Measurements from ENCODE around the gene GLIPR2.
"Not testable (repeated sequence)": the region's sequence is repeated elsewhere in the genome, so short reads cannot be mapped to it uniquely, and the experiment has no call there.

GLIPR2 gene

DNA sequence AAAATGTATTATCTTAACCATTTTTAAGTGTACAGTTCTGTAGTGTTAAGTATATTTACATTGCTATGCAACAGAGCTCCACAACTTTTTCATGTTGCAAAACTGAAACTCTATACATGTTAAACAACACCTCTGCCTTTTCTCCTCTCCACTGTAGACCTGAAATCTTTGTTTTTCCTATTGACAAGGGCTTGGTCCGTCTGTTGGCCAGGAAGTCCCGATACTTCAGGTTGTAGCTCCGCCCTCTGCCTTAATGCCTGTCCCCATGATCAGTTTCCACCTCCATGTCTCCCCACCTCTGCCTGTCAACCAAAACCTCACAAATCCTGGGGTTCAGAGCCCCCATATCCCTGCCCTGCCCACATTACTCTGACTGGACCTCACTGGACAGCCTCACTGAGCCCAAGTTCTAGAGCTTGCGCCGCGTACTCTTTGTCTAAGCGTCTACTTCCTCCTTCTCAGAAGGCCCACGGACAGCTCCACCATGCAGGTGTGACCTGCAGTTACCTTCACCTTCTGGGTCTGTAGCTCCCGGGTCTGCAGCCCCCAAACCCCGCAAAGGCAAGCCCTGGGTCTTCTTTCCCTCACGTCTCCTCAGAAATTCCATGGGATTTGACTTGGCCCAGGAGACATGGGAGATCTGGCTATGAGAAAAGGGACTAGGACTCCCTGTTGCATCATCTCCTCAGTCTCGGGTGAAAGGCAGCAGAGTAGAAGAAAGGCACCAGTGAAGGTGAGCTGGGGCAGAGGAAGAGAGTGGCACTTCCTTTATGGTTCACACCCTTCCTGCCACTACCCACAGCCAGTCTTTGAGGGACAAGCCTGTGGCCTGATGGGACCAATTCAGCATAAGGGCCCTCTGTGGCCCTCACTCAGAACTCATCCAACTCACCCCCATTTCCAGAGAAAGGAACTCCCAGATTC, 8.0 kb downstream of the GLIPR2 start:
- no peak for DNase-seq (ENCODE audit: low read depth, low spot score)

DNA sequence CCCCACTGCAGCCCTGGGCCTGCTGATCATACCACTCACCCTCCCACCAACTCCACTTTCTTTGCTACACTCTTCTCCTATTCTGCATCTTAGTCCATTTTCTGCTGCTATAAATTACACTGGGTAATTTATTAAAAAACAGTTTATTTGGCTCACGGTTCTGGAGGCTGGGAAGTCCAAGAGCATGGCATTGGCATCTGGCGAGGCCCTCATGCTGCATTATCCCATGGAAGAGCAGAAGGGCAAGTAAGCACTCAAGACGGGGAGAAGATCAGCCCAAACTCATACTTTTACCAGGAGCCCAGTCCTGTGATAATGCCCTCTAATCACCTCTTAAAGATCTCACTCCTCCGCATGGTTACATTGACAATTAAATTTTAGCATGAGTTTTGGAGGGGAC, 9.4 kb downstream of the GLIPR2 start:
- DNase-seq (ENCODE audit: low read depth, low spot score): no peak

DNA sequence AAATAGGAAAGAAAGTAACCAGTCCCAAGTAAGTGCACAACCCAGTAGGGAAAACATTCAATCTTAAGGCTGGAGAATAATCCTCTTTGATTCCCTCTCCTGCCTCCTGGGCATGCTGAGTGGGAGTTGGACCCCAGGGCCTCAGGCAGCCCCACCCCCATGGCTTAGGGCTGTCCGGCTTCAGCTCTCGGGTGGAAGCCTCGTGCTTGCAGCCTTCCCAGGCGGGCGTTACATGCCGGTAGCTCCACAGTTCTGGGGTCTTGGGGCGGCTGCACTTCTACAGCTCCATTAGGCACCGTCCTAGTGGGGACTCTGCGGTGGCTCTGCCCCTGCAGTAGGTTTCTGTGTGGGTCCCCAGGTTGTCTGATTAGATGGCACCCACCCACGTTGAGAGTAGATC, 10.1 kb downstream of the GLIPR2 start:
- DNase-seq (ENCODE audit: low read depth, low spot score): no peak

DNA sequence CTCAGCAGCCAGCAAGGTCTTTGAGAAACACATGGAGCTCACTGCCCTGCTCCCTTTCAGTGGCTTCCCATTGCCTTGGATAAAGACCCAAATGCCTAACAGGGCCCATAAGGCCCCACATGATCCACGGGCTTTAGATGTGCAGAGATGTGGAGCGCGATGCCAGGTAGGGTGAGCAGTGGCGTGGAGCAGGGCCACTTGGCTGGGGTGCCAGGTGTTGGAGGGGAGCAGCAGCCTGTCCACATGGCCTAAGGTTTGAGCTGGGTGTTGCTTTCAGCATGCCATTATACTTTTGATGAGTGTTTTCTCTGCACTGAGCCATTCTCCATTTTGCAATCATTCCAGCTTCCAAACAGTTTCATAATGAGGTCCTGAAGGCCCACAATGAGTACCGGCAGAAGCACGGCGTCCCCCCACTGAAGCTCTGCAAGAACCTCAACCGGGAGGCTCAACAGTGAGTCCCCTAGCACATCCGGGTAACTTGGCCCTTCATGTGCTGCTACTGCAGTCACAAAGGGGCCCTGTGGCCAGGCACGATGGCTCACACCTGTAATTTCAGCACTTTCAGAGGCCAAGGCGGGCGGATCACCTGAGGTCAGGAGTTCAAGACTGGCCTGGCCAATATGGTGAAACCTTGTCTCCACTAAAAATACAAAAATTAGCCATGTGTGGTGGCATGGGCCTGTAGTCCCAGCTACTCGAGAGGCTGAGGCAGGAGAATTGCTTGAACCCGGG, 11.1 kb downstream of the GLIPR2 start:
- DNase-seq (ENCODE audit: low read depth, low spot score): no peak

DNA sequence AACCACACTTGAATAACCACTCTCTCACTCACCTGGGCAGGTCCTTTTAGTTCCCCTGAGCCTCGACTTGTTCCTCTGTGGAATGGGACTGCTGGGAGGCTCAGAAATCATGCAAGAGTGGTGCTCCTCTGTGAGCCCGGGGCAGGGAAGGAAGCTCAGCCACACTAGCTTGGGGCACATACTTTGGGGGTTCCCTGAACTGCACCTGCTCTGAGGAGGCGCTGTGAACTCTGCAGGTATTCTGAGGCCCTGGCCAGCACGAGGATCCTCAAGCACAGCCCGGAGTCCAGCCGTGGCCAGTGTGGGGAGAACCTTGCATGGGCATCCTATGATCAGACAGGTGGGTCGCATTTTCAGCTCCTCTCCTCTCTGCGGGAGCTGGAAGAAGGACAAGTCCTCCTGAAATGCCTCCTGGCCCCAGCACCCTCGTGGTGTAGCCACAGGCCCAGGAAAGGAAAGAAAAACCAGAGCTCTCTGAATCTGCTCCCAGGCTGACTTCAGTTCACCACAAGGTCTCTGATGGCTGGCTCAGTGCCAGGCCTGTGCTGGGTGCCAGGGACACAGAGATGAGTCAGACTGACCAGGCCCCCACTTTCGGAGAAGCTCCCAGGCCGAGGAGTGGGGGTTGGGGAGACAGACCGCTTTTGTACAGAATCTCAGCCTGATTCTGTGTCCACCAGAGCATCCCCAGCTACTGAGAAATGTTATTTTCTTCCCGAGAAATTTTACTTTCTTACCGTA, 11.9 kb downstream of the GLIPR2 start:
- no peak for DNase-seq (ENCODE audit: low read depth, low spot score)

DNA sequence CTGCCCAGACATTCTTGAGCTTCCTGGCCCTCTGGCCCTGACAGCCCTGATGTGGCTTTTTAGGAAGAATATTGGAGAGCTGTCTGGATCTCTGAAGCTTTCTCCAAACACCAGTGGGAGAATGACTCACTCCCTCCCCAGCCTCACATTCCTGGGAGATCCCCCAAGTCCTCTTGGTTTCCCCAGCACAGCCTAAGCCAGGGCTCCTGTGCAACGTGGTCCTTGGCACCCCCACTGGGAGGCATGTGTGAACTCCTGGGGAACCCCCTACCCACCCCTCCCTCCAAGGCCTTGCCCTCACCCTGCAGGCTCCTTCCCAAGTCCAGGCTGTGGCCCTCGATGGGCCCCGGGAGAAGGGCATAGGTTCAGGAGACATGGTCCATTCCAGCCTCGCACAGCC, 12.7 kb downstream of the GLIPR2 start:
- DNase-seq (ENCODE audit: low read depth, low spot score): no peak

DNA sequence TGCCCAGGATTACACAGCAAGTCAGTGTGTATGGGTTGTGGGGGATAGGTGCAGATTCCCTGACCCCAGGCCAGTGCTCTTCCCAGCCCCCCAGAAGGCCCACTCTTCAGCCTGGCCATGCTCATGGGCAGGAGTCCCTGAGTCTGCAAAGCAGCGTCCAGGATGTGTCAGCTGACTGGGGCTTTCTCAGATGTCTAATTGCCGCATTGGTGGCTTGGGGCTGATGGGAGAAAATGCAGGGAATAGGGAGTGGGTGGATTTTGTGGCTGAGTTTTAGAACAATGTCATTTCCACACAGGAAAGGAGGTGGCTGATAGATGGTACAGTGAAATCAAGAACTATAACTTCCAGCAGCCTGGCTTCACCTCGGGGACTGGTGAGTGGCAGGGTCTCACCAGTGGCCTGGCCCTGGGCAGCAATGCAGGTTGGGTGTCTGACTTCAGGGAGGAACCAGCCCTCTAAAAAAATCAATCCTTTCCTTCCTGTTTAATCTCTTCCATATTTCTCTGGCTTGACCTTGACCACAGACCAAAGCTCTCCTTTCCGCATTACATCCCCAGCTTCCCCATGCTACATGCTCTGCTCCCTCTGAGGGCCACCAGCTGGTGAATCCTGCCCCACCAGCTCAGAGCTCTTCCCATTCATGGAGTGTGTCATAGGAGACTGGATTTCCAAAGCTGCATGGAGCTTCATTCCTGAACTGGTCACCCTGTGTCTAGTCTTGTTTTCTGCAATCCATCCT, 14.2 kb downstream of the GLIPR2 start:
- no peak for DNase-seq (ENCODE audit: low read depth, low spot score)

DNA sequence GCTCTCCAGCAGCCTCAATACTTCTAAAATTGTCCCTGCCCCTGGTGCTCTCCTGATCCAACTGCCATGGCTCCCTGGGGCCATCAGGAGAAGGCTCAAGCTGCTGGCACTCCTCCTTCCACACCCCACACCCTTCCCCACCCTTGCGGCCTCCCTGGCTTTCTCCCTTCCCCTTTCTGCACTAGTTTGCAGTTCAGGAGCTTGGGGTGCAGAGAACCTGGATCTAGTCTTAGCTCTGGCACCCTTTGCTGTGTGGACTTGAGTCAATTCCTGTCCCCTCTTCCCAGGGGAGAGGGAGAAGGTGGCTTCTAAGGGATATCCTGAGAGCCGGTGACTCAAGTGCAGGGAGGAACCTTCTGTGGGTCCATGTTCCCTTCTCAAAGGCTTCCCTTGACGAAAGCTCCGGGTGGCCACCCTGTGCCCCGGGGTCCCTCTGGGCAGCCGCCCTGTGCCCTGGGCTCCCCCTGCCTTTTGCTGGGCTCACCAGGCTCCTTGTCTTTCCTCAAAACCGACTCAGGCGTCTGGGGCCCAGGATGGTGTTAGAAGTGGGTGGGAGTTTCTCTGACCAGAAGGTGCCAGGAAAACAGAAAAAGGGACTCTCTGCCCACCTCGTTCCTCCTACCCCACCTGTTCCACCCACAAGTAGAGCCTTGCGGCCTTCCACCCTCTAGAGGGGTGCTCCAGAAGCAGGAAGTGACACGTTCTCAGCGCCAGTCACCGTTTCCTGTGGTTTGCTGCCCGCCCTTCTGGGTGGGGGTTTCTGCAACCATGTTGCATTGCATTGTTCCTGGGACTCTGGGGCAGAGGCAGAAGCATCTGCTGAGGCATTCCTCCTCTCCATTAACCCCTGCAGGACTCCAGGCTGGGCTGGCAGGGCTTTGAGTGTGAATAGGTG, 15.0 kb downstream of the GLIPR2 start:
- DNase-seq (ENCODE audit: low read depth, low spot score): no peak

DNA sequence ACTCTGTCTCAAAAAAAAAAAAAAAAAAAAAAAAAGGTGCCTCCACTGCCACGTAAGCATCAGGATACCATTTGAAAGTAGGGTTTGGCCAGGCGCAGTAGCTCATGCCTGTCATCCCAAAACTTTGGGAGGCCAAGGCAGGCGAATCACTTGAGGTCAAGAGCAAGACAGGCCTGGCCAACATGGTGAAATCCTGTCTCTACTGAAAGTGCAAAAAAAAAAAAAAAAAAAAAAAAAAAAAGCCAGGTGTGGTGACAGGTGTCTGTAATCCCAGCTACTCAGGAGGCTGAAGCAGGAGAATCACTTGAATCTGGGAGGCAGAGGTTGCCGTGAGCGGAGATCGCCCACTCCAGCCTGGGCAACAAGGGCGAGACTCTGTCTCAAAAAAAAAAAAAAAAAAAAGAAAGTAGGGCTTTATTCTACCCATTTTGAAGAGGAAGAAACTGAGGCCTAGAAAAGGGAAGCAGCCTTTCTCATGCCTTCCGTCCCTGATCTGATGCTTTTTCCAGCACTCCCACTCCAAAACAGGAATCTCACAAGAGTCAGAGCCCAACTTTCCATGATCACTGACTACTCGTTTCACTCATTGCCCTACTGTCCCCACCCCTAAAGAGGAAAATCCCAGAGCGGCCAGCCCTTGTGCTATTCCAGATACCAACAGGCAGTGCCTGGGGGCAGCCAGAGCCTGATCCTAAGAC, 16.4 kb downstream of the GLIPR2 start:
- no peak for DNase-seq (ENCODE audit: low read depth, low spot score)

DNA sequence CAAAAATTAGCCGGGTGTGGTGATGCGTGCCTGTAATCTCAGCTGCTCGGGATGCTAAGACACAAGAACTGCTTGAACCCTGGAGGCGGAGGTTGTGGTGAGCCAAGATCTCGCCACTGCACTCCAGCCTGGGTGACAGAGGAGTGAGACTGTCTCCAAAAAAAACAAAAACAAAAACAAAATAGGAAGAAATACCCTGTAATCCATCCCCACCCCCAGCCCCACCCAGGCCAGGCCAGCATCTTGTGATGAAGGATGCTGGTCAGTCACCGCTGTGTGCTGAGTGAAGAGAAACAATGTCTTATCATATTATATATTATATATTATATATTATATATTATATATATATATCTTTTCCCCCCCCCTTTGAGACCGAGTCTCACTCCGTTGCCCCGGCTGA, 17.2 kb downstream of the GLIPR2 start:
- no peak for DNase-seq (ENCODE audit: low read depth, low spot score)

DNA sequence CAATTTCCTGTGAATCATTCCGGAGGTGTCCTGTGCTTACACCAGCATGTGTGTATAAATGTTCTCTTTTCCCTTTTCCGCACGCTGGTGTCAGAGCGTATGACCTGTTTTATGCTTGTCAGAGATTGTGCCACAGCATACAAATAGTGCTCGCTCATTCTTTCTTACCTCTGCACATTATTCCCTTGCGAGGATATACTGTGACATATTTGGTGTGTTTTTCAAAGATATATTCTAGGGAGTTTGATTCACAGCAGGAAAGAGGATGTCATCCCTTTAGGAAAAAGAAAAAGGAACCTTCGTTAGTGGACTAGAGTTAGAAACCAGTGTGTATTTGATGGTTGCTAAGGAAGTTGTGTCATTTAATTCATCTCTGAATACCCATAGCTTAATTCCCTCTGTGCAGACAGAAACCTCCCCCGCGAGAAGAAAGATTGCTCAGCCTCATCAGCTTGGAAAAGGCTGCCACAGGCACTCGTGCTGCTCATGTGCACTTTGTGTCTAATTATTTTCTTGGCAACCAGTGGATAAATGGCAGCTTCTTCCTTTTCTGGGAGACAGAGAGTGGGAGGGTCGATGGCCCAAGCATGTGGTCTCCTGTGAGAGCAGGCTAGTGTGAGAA, 17.9 kb downstream of the GLIPR2 start:
- DNase-seq (ENCODE audit: low read depth, low spot score): no peak

DNA sequence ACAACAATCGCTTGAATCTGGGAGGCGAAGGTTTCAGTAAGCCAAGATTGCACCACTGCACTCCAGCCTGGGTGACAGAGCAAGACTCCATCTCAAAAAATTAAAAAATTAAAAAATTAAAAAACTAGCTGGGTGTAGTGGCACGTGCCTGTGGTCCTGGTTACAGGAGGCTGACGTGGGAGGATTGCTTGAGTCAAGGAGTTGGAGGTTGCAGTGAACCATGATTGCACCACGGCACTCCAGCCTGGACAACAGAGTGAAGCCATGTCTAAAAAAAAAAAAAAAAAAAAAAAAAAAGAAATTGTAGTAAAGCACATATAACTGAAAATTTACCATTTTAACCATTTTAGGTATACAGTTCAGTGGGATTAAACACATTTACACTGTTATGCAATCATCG, 19.6 kb downstream of the GLIPR2 start:
- DNase-seq (ENCODE audit: low read depth, low spot score): no peak

DNA sequence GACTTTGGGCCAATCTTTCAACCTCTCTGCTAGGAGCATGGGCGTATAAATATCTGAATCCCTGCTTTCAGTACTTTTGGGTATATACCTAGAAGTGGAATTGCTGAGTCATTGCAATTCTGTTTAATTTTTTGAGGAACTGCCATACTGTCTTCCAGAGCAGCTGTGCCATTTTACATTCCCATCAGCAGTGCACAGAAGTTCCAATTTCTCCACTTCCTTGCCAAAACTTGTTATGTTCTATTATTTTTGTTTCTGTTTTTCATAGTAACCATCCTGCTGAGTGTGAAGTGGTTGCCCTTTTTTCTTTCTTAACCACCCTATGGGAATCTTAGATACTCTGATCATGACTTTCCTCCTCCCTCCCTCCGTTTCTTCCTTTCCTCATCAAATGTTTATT, 21.6 kb downstream of the GLIPR2 start:
- DNase-seq (ENCODE audit: low read depth, low spot score): no peak

DNA sequence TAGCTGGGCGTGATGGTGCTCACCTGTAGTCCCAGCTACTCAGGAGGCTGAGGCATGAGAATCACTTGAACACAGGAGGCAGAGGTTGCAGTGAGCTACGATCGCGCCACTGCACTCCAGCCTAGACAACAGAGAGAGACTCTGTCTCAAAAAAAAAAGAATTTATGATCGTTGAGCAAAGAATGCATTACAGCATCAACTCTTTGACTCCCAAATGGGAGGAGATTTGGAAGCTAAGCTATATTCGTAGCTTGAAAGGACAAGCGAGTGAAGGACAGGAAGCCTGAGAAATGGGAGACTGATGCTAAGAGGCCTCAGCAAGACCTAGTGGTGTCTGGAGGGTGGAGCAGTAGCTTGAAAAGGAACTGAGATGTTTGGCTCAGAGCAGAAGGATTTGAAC, 22.4 kb downstream of the GLIPR2 start:
- DNase-seq (ENCODE audit: low read depth, low spot score): no peak

DNA sequence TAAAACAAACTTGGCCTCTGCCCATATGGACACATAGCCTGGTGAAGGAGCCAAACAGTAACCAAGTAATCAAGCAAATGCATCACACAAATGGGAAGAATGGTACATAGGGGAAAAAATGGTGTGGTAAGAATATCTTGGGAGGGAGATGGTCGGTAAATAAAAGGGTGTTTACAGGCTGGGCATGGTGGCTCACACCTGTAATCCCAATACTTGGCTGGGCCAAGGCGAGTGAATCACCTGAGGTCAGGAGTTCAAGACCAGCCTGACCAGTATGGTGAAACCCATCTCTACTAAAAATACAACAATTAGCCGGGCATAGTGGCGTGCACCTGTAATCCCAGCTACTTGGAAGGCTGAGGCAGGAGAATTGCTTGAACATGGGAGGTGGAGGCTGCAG, 23.0 kb downstream of the GLIPR2 start:
- not testable (repeated sequence) for DNase-seq (ENCODE audit: low read depth, low spot score)

DNA sequence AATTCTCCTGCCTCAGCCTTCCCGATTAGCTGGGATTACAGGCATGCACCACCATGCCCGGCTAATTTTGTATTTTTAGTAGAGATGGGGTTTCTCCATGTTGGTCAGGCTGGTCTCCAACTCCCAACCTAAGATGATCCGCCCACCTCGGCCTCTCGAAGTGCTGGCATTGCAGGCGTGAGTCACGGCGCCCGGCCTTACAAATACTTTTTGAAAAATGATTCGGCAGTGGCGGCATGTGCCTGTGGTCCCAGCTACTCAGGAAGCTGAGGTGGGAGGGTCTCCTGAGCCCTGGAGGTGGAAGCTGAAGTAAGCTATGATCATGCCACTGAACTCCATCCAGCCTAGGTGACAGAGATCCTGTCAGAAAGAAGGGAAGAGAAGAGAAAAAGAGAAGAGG, 23.6 kb downstream of the GLIPR2 start:
- not testable (repeated sequence) for DNase-seq (ENCODE audit: low read depth, low spot score)

DNA sequence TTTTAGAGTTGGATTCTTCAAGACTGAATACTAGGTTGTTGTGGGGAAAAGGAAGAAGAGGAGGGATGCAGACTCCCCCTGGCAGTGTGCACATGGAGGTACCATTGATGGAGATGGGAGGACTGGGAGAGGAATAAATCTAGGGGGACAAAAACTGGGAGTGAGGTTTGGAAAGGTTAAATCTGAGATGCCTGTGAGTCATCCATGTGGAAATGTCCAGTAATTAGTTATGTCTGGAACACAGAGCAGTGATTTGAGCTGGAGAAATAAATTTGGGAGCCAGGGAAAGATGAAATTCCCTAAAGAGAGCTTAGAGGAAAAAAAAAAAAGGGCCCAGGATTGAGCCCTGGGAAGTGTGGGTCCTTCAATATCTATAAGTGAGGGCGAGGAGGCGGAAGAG, 24.7 kb downstream of the GLIPR2 start:
- no peak for DNase-seq (ENCODE audit: low read depth, low spot score)

DNA sequence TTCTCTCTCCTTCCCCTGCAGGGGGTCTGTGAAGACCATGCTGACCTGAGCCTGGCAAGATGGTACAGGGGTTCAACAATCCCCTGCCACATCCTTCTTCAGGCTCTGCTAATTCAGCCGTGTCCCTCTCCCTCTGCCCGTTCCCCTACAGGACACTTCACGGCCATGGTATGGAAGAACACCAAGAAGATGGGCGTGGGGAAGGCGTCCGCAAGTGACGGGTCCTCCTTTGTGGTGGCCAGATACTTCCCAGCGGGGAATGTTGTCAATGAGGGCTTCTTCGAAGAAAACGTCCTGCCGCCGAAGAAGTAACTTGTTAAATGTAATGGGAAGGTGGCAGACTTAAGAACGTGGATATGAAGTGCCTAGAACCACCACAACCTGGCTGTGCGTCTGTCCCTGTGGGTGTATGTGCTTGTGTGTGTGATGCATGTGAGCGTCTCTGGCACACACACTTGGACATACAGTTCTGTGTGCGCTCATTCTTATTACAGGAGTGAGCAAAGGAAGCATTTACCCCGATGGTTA, 25.7 kb downstream of the GLIPR2 start:
- DNase-seq (ENCODE audit: low read depth, low spot score): no peak
